Left forelimb (tissue), 1 donor: ENCODE measurements around the gene KLK12.
A peak's percentile ranks its signal among the peaks of the same experiment; 100 is the strongest.

Experiments
- DNase-seq: peaks from one replicate; pipeline ENCODE4 v3.0.0-alpha.2; 2018; ENCODE audit warnings: low spot score

Gene KLK12

DNA sequence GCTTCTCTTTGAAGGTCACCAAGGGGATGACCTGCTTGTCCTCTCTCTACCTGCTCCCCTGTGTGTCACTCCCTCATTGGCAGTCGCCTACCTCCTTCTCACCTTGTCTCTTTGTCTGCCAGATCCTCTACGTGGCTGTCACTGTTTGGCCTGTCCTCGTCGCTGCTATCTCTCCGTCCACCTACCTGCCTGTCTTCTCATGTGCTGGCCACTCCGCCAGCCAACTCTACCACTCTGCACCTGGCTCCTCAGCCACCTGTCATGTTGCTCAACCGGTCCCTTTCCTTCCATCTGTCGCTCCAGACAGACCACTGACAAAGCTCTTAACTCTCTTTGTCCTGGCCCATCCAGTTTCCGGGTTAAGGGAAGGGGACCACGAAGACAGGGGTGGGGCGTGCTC is at the start of gene KLK12:
TSS of gene KLK12 (minus strand) at position 299 of the 400 bp plus-strand sequence. CDS start 381 bp downstream, outside the sequence.
- no peak for DNase-seq

DNA sequence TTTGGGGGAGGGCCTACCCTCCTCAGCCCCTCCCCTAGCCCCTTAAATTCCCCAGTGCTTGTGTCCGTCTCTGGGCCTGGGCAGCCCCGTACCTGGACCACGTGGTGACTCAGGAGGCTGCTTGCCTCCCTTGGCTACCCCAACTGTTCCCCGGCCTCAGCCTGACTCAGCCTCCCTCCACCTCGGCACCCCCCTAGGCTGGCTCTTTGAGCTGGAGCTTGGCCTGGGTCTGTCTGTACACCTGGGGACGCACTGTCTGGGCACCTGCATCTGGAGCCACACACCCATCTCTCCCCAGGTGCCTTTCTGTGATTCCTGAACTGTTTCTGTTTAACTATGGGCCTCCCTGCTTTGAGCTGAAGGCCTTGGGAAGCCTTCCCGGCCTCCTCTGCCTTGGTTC is 49.7 kb upstream of the KLK12 start:
- DNase-seq = no peak

GRCh38 chr19:51083783-51084182 is 49.0 kb upstream of the KLK12 start:
- no peak for DNase-seq

- no peak for DNase-seq
These were observed 48.4 kb upstream of the KLK12 start for GRCh38 chr19:51083181-51083580.

- no peak for DNase-seq
These were observed 47.8 kb upstream of the KLK12 start, which contains the start of gene KLK14 for GRCh38 chr19:51082611-51083010. KLK14 (minus strand) TSS chr19:51082887; CDS start chr19:51082614, 273 bp downstream.

- DNase-seq = peak; percentile 56
These were observed 46.7 kb upstream of the KLK12 start for GRCh38 chr19:51081476-51081875.

- DNase-seq = peak; percentile 60
These were observed 44.8 kb upstream of the KLK12 start for GRCh38 chr19:51079481-51080110.

DNA sequence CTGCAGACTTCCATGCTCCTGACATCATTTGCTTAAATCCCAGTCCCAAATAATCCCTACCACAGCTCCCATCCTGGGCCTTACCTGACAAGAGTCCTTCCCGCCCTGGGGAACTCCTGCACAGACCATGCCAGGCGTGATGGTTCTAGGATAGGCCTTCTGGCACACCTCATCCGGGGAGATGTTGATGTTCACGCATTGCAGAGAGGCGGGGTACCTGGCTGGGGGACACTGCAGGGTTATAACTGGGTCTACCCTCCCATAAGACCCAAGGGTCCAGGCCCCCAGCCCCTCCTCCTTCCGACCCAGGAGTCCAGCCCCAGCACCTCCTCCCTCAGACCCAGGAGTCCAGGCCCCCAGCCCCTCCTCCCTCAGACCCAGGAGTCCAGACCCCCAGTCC is 43.9 kb upstream of the KLK12 start:
- DNase-seq = no peak

GRCh38 chr19:51078104-51078503 is 43.3 kb upstream of the KLK12 start:
- no peak for DNase-seq

DNA sequence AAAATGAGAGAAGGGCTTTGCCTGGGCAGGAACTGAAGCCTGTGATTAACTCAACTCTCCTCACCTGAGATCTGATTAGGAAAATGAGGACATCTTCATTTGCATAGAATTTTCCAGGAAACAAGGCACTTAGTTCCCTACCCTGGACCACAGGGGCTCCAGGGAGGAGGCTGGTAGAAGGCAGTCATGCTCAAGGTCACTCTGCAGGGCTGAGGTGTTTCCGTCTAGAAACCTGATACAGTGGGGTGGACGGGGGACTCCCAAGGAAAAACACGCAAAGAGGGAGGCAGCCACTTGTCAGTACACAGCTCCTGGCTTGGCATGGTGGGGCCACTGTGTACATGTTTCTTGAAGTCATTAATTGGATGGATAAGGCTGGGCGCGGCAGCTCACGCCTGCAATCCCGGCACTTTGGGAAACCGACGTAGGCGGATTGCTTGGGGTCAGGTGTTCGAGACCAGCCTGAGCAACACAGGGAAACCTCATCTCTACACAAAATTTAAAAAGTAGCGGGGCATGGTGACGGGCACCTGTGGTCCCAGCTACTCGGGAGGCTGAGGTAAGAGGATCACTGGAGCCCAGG is 41.9 kb upstream of the KLK12 start:
- DNase-seq = peak; percentile 30

GRCh38 chr19:51075998-51076397 is 41.2 kb upstream of the KLK12 start:
- DNase-seq = no peak

- no peak for DNase-seq
These were observed 36.2 kb upstream of the KLK12 start for GRCh38 chr19:51071095-51071405.

DNA sequence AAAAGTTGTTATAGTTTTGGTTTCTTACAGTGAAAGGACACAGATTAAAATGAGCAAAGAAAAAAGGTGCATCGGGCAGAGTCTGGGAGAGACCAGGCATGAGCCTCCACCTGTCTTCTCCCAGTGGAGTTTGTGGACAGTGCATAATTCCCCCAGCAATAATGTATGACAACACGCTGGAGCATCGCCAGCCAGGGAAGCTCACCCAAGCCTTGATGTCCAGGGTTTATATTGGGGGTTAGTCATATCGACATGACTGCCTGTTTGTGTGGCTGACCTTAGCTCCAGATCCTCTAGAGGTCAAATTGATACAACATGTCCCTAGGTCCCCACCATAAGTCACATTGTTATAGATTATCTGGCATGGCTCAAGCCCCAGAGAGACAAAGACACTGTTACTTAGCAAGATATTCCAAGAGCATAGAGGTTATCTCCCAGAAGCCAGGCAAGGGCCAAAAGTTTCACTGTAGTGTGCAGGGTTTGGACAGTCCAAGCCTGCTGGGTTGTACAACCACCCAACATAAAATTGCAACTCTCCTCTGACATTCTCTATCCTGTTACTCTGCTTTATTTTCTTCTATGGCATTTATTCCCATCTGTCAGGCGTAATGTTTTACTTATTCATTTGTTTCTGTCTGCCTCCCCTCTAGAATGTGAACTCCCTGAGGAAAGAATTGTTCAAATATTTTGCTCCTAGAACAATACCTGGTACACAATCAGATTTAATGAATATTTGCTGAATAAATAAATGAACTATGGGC is 35.7 kb upstream of the KLK12 start:
- no peak for DNase-seq

DNA sequence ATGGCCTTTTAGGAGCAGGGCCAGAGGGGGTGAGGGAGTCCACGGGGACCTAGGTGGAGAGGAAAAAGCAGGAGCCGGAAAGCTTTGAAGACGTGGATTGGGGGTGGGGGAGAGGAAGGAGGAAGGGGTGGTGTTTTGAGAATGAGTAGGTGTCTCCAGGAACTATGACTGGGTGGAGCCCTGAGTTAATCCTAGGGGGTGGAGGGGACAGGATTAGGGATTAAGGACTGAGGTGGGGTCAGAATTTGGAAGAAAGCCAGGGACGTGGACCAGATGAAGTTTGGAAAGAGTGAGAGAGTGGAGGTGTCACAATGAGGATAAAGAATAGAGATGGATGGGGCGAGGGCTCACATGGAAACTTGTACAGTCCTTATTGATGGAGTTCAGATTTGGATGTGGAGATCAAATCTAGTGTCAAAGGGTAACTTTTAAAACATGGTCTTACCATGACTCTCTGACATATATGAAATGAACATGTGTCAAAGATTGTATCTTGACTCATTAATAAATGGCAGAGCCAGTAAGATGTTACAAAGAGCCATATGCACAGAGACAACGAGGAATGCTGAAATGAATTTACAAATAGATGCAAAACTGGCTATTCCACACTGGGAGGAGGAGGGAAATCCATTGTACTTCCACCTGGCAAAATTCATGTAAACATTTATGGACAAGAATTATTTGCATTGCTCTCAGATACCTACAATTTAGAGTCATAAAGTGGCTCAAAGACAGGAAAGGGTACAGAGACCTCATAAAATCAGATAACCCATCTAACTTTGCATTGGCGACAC is 31.8 kb upstream of the KLK12 start:
- DNase-seq = no peak

- DNase-seq = no peak
These were observed 30.6 kb upstream of the KLK12 start for GRCh38 chr19:51065221-51065960.

- no peak for DNase-seq
These were observed 29.9 kb upstream of the KLK12 start, which contains the start of gene KLK13 for GRCh38 chr19:51064534-51065220. KLK13 (minus strand) TSS chr19:51065092; CDS start chr19:51065067, 25 bp downstream.

DNA sequence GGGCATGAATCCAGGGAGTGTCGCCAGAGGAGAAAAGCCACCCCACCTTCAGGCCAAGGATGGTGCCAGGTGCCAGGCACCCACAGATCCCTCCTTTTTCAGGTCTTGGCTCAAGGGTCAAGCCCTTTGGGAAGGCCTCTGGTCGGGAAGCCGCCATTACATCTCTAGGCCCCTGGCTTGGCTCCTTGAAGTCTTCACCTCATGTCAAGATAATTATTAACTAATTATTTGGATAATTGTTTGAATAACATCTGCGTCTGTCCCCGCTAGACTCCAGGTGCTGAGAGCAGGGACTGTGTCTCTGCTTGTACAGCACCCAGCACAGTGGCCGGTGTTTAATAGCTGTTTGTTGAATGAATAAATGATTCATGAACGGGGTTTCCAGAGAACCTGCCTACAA is 28.9 kb upstream of the KLK12 start:
- no peak for DNase-seq

GRCh38 chr19:51060973-51061372 is 26.2 kb upstream of the KLK12 start:
- no peak for DNase-seq

DNA sequence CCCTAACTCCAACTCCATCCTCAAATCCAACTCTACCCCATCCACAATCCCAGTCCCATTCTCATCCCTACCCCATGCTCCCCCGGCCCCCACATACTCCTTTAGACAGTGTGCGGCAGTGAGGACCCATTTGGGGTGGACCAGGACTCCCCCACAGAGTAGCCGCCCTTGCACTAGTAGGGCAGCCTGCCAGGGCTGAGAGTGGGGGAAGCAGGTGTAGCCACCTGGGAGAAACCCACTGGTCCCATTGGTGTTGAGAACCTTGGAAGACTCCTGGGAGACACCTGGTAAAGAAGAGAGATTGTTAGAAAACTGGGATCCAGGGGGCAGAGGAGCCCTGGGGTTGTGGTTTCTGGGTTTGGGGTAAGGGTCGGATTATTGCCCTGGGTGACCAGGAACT is 25.5 kb upstream of the KLK12 start:
- DNase-seq = no peak

GRCh38 chr19:51059715-51060114 is 24.9 kb upstream of the KLK12 start:
- DNase-seq = no peak

- DNase-seq = no peak
These were observed 21.1 kb upstream of the KLK12 start for GRCh38 chr19:51055866-51056265.
